Measurements from ENCODE around the gene KRT79. TPM values are rescaled to one million over a fixed set of nuclear protein-coding genes. Genes with fewer than 3 reads are reported as not detected.

KRT79 gene
- total RNA-seq, 2 experiments from 2014 or later = not detected

DNA sequence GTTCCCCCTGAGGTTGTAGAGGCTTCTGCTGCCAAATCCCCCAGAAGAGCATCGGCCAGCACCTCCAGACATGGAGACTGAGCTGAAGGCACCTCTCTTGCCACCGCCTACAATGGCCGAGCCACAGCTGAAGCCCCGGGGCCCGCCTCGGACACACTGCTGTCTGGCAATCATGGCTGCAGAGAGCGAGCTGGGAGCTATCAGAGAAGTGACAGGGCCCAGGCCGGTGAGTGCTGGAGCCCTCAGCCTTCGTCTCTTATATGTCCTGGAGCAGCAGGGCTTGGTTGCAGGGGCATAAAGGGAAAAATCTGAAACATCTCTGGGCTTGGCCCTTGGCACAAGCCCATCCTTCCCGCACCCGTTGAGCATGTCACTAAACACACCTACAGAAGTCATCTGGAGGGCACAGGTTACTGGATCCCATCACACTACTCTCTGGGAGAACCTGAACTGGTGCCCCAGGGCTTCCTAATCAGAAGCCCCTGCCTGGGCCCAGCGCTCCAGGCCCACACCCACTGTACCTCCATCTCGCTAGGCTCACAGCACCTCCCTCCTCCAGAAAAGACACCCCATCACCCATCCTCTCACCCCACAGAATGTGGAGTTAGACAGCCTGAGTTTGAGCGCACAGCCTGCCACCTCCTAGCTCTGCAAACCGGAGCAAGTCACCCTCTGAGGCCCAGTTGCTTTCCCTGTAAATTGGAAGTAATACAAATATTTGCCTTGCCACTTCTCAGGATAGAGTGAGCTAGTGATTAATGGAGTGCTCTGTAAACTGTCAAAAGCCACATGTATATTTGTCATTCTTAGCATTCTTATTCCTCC is 20.0 kb downstream of the KRT79 start, which contains the start of gene KRT4:
Gene KRT4, minus strand, starts transcription at position 232 of the 825 bp plus-strand sequence. Its CDS starts 58 bp downstream, at position 174.
- Mint-ChIP-seq H3K27me3 (ENCODE audit: low read depth) (peaks cover 2% of the 10 kb centered on the region), H3K4me3 (no peak within 1 kb of the TSS), H3K27ac (no peak within 1 kb of the TSS), H3K9me3 (ENCODE audit: insufficient read depth) (no peaks in the 10 kb centered on the region), H3K4me1 (ENCODE audit: low read depth) (peaks cover 15% of the 10 kb centered on the region), H3K36me3 (ENCODE audit: low read depth) (no peaks in the 10 kb centered on the region)
- ChIA-PET POLR2A (interaction anchor here (0.6 kb wide), 1 partner anchor 54 kb away, joined by 3 read pairs; no protein-coding TSS in a partner anchor), CTCF (interaction anchor here (1.2 to 2.5 kb wide), 3 partner anchors 56 to 100 kb away, joined by 3 to 10 read pairs (median 4); no protein-coding TSS in a partner anchor)
- ATAC-seq = no peak
- DNase-seq = no peak

DNA sequence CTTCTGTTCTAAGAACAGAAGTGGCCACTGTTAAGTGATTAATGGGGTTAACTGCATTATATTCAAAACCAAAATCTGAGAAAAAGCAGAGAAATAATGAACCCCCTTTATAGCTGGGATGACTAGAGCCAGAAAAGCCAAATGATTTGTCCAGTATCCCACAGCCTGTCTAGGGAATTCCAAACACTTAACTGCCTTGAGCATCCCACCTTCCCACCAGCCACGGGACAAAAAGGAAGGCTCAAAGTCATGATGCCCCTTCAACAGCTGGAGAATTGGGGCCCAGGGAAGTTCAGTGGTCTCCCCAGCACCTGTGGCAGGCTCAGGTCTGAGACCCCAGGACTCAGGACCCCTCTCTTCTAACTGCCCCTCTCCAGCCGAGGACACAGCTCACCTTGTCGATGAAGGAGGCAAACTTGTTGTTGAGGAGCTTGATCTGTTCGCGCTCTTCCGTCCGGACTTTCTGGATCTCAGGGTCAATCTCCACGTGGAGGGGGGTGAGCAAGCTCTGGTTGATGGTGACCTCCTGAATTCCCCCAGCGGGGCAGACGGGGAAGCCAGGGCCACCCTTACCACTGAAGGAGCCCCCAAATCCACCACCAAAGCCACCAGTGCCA is 20.8 kb downstream of the KRT79 start:
- Mint-ChIP-seq H3K27me3 (ENCODE audit: low read depth) (peaks cover 2% of the 10 kb centered on the region), H3K27ac (no peak overlapping the region), H3K4me3 (no peak overlapping the region), H3K4me1 (ENCODE audit: low read depth) (peaks cover 12% of the 10 kb centered on the region), H3K9me3 (ENCODE audit: insufficient read depth) (no peaks in the 10 kb centered on the region), H3K36me3 (ENCODE audit: low read depth) (no peaks in the 10 kb centered on the region)
- DNase-seq = no peak
- CTCF ChIA-PET = interaction anchor here (1.2 to 2.5 kb wide), 4 partner anchors 24 to 100 kb away, joined by 3 to 10 read pairs (median 5); no protein-coding TSS in a partner anchor
- POLR2A ChIA-PET = interaction anchor here (0.6 kb wide), 1 partner anchor 55 kb away, joined by 3 read pairs; no protein-coding TSS in a partner anchor
- ATAC-seq = no peak

DNA sequence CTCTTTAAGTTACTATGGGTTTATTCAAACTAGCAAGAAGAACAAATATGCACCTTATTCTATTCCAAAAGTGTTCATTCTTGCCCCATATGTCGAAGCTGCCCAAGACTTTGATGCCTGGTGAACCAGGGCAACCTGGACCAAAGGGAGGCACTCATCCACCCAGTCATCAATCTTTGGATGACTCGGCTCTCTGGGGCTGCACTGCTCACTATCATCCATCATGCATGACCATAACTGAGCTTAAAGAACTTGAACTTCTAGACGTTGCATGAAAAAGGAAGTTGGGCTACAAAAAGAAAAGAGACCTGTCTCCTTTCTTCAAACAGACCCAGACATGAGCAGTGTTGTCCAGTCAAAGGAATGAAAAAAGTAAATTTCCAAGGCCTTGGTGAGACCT is 21.4 kb downstream of the KRT79 start:
- DNase-seq (no peak), ATAC-seq (no peak)
- Mint-ChIP-seq H3K4me1 (ENCODE audit: low read depth) (peaks cover 8% of the 10 kb centered on the region), H3K27me3 (ENCODE audit: low read depth) (peaks cover 2% of the 10 kb centered on the region), H3K9me3 (ENCODE audit: insufficient read depth) (no peaks in the 10 kb centered on the region), H3K36me3 (ENCODE audit: low read depth) (no peaks in the 10 kb centered on the region), H3K27ac (no peak overlapping the region), H3K4me3 (no peak overlapping the region)
- ChIA-PET CTCF (interaction anchor here (1.2 to 2.5 kb wide), 4 partner anchors 25 to 99 kb away, joined by 3 to 10 read pairs (median 5); no protein-coding TSS in a partner anchor), POLR2A (no interaction called here)

DNA sequence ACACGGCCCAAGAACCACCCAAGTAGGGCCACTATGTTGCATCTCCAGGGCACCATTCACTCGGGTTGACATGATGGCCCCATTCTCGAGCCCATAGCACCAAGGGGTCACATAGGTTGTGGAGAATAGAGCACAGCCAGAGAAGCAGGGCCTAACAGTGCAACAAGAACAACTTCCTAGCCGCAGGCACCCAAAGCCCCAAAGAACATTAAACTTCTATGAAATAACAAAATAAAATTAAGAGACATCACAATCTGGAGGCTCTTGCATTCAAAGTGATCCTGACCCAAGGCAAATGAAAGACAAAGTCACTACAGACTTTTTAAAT is 22.1 kb downstream of the KRT79 start:
- Mint-ChIP-seq H3K4me1 (ENCODE audit: low read depth) (peaks cover under 1% of the 10 kb centered on the region), H3K9me3 (ENCODE audit: insufficient read depth) (no peaks in the 10 kb centered on the region), H3K27me3 (ENCODE audit: low read depth) (peaks cover 2% of the 10 kb centered on the region), H3K27ac (no peak overlapping the region), H3K36me3 (ENCODE audit: low read depth) (no peaks in the 10 kb centered on the region), H3K4me3 (no peak overlapping the region)
- no peak for ATAC-seq
- ChIA-PET POLR2A (no interaction called here), CTCF (interaction anchor here (1.7 to 2.5 kb wide), 2 partner anchors 26 to 58 kb away, joined by 6 to 10 read pairs; no protein-coding TSS in a partner anchor)
- DNase-seq = no peak

DNA sequence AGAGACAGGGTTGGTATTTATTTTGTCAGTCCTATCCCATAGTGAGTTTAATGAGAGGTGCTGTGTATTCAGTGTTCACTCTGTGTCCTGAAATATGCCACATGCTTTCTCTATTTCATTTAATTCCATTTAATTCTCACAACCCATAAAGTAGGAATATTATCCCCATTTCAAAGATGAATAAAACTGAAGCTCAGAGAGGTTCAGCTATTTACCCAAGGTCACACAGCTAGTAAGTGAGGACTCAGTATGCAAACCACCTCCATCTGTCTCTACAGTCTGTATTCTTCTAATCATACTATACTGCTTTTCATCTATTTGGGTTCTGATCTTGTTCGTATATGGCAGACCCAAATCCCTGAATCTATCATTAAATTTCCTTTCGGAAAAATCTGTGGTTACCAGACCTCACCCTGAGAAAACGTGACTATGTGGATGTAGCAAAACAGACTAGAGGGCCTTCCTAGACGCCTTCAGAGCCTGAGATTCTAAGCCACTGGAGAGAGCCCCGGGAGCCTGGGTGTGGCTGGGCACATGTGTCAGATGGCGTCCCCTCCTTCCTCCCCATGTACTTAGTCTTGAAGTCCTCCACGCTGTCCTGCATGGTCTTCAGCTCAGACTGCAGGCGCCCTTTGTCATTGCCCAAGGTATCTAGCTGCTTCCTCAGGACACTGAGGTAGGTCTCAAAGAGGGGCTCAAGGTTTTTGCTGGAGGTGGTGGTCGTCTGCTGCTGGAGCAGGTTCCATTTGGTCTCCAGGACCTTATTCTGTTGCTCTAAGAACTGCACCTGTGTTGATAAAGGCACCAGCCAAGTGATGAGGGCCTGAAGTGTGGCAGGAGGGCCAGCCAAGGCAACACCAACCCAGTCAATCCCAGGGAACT is 22.7 kb downstream of the KRT79 start:
- H3K27me3 Mint-ChIP-seq (ENCODE audit: low read depth) = peaks cover 2% of the 10 kb centered on the region
- DNase-seq (no peak), ATAC-seq (no peak)
- no peaks in the 10 kb centered on the region for H3K9me3 Mint-ChIP-seq (ENCODE audit: insufficient read depth)
- ChIA-PET POLR2A (no interaction called here), CTCF (interaction anchor here (2.5 kb wide), 1 partner anchor 59 kb away, joined by 10 read pairs; no protein-coding TSS in a partner anchor)
- H3K4me1 Mint-ChIP-seq (ENCODE audit: low read depth) = no peaks in the 10 kb centered on the region
- H3K36me3 Mint-ChIP-seq (ENCODE audit: low read depth) = no peaks in the 10 kb centered on the region
- H3K4me3 Mint-ChIP-seq = no peak overlapping the region
- no peak overlapping the region for H3K27ac Mint-ChIP-seq

DNA sequence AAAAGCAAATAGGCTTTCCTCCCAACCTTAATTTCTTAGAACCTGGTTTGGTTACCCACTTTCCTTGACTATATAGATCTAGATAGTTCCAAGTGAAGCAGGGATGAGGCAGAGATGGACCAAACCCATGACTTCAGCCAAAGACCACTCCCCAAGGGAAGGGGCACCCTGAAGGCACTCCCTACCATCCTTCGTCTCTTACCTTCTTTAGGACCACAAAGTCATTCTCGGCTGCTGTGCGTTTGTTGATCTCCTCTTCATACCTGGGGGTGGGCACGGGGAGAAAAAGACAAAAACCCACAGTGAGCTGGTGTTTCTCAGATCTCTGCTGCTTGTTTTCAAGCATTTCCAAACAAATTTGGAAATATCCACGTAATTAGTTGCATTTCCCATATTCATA is 23.6 kb downstream of the KRT79 start:
- DNase-seq (no peak), ATAC-seq (no peak)
- H3K4me1 Mint-ChIP-seq (ENCODE audit: low read depth) = no peaks in the 10 kb centered on the region
- peaks cover 2% of the 10 kb centered on the region for H3K27me3 Mint-ChIP-seq (ENCODE audit: low read depth)
- POLR2A ChIA-PET = no interaction called here
- CTCF ChIA-PET = no interaction called here
- no peak overlapping the region for H3K27ac Mint-ChIP-seq
- no peaks in the 10 kb centered on the region for H3K9me3 Mint-ChIP-seq (ENCODE audit: insufficient read depth)
- H3K4me3 Mint-ChIP-seq = no peak overlapping the region
- H3K36me3 Mint-ChIP-seq (ENCODE audit: low read depth) = no peaks in the 10 kb centered on the region

DNA sequence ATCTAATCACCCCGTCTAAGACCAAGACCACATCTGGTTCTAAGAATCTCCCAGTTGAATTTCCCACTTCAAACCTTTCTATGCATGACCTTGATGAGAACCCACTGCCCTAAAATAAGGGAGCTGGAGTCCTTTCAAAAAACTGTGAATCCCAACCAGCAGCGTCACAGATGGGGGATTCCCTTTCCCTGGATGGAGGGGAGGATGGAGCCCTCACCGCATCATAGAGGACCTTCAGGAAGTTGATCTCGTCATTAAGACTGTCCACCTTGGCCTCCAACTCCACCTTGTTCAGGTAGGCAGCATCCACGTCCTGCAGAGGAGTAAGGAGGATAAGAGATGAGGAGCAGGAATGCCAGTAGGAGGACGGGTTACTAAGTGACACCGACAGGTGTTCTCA is 24.9 kb downstream of the KRT79 start:
- no peak for ATAC-seq
- POLR2A ChIA-PET = no interaction called here
- DNase-seq = no peak
- Mint-ChIP-seq H3K27ac (no peak overlapping the region), H3K4me1 (ENCODE audit: low read depth) (no peaks in the 10 kb centered on the region), H3K27me3 (ENCODE audit: low read depth) (peaks cover 2% of the 10 kb centered on the region), H3K36me3 (ENCODE audit: low read depth) (no peaks in the 10 kb centered on the region), H3K4me3 (no peak overlapping the region), H3K9me3 (ENCODE audit: insufficient read depth) (no peaks in the 10 kb centered on the region)
- CTCF ChIA-PET = no interaction called here

DNA sequence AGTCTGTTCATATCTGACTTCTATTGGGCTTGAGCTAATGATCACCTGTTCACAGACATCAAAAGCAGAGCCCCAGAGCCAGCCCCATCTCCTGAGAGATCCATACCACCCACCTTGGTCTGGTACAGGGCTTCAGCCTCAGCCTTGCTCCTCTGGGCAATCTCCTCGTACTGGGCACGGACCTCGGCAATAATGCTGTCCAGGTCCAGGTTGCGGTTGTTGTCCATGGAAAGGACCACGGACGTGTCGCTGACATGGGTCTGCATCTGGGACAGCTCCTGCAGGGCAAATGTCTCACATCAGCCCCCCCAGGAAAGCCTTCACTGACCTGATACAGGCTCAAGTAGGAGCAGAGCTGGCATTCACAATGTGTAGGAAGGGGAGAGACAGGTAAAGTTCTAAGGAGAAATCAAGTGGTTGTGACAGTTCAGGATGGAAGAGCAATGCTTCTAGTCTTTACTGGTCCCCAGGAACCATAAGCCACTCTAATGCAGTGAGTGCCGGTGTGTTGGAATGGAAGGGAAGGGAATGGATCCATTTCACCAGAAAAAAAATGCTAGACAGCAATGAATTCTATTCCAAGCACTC is 25.4 kb downstream of the KRT79 start:
- ATAC-seq = no peak
- ChIA-PET CTCF (no interaction called here), POLR2A (interaction anchor here (0.7 kb wide), 1 partner anchor 9 kb away, joined by 3 read pairs; no protein-coding TSS in a partner anchor)
- Mint-ChIP-seq H3K27me3 (ENCODE audit: low read depth) (peaks cover 2% of the 10 kb centered on the region), H3K27ac (no peak overlapping the region), H3K4me3 (no peak overlapping the region), H3K4me1 (ENCODE audit: low read depth) (no peaks in the 10 kb centered on the region), H3K36me3 (ENCODE audit: low read depth) (no peaks in the 10 kb centered on the region), H3K9me3 (ENCODE audit: insufficient read depth) (no peaks in the 10 kb centered on the region)
- DNase-seq = no peak

DNA sequence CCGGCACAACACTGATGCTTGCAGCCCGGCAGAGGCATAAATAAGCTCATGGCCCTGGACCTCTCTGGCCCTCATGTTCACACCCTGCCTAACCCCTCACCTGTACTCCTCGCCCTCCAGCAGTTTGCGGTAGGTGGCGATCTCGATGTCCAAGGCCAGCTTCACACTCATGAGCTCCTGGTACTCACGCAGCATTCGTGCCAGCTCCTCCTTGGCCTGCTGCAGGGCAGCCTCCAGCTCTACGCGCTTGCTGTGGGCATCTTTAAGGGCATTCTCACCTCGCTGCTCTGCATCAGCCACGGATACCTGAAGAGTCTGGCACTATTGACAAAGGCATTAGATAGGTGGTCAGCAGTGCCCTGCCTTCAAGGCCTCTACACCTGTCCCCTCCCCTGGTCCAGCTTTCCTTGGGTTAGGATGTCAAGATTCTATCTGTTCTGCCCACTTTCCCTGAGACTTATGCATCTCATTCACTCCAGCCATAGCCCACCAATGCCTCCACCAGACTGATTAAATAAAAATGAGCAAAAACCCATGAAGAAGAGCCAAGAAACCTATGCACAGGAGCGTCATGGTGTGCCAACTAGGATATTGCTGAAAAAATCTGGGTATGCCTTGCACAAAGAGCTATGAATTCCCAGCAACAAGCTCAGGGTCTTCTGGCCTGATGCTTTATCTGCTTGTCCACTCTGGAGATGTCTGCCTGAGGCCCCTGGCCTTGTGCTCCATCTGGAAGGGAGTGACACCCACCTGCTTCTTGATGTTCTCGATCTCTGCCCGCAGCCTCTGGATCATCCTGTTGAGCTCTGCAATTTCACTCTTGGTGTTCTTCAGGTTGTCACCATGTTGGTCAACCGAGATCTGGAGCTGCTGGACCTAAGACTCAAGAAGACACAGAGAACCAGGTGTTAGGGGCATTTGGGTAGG is 26.3 kb downstream of the KRT79 start:
- Mint-ChIP-seq H3K36me3 (ENCODE audit: low read depth) (no peaks in the 10 kb centered on the region), H3K27me3 (ENCODE audit: low read depth) (peaks cover 6% of the 10 kb centered on the region), H3K4me1 (ENCODE audit: low read depth) (no peaks in the 10 kb centered on the region), H3K27ac (no peak overlapping the region), H3K9me3 (ENCODE audit: insufficient read depth) (no peaks in the 10 kb centered on the region), H3K4me3 (no peak overlapping the region)
- DNase-seq (no peak), ATAC-seq (no peak)
- ChIA-PET POLR2A (interaction anchor here (0.7 kb wide), 2 partner anchors 10 to 32 kb away, joined by 3 read pairs; no protein-coding TSS in a partner anchor), CTCF (interaction anchor here (0.9 to 1.3 kb wide), 2 partner anchors 14 to 63 kb away, joined by 3 read pairs; no protein-coding TSS in a partner anchor)

DNA sequence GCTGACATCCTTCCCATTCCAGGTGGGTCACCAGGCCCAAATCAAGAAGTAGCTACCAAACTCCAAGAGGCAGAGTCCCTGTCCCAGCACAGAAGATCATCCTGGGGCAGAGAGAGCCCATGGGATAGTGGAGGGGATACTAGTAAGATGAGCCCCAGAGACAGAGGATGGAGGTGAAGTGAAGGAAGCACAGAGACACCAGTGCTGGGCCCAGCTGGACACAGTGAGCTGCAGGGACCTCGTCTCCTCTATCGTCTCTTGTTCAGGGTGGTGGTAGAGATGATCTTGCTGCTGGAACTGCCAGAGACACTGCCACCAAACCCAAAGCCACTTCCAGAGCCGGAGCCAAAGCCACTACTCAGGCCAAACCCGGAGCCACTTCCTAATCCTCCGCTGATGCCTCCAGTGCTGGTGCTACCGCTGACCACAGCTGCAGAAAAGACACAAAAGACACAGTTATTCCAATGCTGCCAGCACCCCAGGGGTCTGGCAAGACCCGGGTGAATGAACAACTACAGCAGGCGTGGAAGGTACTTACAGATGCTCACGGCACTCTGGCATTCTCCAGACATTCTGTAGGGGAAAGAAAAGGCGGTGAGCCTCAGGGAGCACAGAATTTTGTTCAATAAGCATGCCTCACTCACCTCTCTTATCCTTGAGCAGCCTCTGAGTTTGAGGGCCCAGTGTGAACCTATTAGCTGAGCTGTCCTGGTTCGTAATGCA is 27.1 kb downstream of the KRT79 start:
- CTCF ChIA-PET = interaction anchor here (0.9 to 1.3 kb wide), 2 partner anchors 13 to 64 kb away, joined by 3 read pairs; no protein-coding TSS in a partner anchor
- Mint-ChIP-seq H3K27me3 (ENCODE audit: low read depth) (peaks cover 6% of the 10 kb centered on the region), H3K4me3 (no peak overlapping the region), H3K4me1 (ENCODE audit: low read depth) (no peaks in the 10 kb centered on the region), H3K27ac (no peak overlapping the region), H3K36me3 (ENCODE audit: low read depth) (no peaks in the 10 kb centered on the region), H3K9me3 (ENCODE audit: insufficient read depth) (no peaks in the 10 kb centered on the region)
- ATAC-seq = no peak
- DNase-seq = no peak
- POLR2A ChIA-PET = interaction anchor here (0.7 kb wide), 1 partner anchor 31 kb away, joined by 3 read pairs; no protein-coding TSS in a partner anchor

Data from activated CD8-positive, alpha-beta T cell treated with anti-CD3 and anti-CD28 coated beads, Interleukin-2, amount 10 ng/mL, durations not matched to agents 7 days and 5 days (primary cell).